H1 (cell line): ENCODE results near the gene SLC6A19. TPM values are rescaled to one million over a fixed set of nuclear protein-coding genes. Genes with fewer than 3 reads are reported as not detected.

Experiments
- HDAC2 ChIP-seq, 2 experiments: fragments of 300-600 bp in 1 of 2; sonication (generic) in 1 of 2; IDR thresholded peaks; 2 replicates each; pipeline ENCODE4 v1.6.1; 2011 to 2012; ENCODE audit warnings: low read depth in 2 of 2, low read length in 2 of 2, mild to moderate bottlenecking in 2 of 2, moderate library complexity in 2 of 2, borderline replicate concordance in 1 of 2, inconsistent platforms in 1 of 2
- HDAC6 ChIP-seq: IDR thresholded peaks from one replicate; pipeline ENCODE4 v1.7.1; 2012; ENCODE audit warnings: low read depth, mild to moderate bottlenecking, inconsistent platforms, low read length, moderate library complexity
- SIRT6 ChIP-seq: IDR thresholded peaks from one replicate; pipeline ENCODE4 v1.7.1; 2012; ENCODE audit warnings: low read length, inconsistent platforms
- polyA plus RNA-seq, 7 experiments: library from polyadenylated mRNA; depleted of rRNA in 3 of 7; stranded (reverse) in 5 of 7; unstranded in 2 of 7; fragments of >200 nt in 5 of 7; fragments of 200-250 nt in 2 of 7; gene quantifications; 1 replicate in 5 of 7; 2 replicates in 1 of 7; 4 replicates in 1 of 7; pipeline versions ENCODE4 v1.2.1 to v1.2.3, GENCODE V29; 2011 to 2013; ENCODE audit warnings: missing spikeins in 2 of 7, mixed read lengths in 2 of 7
- total RNA-seq: library from RNA; stranded (reverse); fragmentation: NEBNext Ultra II Directional; extraction: Animal tissue kit (Norgen Biotek cat#: 25700); gene quantifications from 2 replicates; pipeline ENCODE4 v1.2.1, GENCODE V29; 2021

SLC6A19 gene
- total and polyA plus RNA-seq, 2 of the 8 experiments (the other 6 are each of a cell fraction or from before 2014, with no cell fraction given): 0.02 TPM; not detected in 1

DNA sequence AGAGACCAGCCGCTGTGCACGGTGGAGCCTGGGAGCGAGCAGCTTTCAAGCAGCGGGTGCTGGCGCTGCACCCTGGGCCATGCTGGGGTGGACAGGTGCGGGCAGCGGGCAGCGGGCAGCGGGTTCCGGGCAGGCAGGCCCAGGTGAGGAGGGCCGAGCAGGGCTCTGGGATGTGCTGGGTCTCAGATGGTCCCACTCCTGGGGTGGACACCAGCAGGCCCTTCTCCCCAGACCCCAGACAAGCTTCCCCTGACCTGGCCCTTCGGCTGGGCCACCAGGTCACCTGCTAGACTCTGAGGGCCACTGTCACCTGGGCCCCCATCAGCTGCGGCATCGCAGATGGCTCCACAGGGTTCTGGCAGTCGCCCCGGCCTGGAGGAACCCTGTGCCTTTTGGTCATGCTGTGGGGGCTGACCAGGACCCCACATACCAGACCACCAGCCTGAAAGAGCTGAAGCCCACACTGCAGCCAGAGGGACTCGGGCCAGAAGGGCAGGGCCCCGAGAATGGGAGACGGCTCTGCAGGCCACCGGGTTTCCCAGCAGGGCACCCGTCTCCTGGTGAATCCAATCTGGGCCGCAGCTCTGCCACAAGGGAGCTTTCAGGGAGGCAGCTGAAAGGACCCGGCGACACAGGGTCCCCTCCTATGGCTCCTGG lies 2.0 kb downstream of the SLC6A19 start (continued):
- TF ChIP-seq HDAC6 (no peak), SIRT6 (no peak), HDAC2 (IDR thresholded peaks at IDR 0.05; ENCODE audit: borderline replicate concordance in 1 of 2, low read depth in 2 of 2, low read length in 2 of 2) (no peak)
